HG03342 (cell line): ENCODE measurements around the gene CREM.
"Not testable (repeated sequence)": the region's sequence is repeated elsewhere in the genome, so short reads cannot be mapped to it uniquely, and the experiment has no call there.

ENCODE experiments used
- ATAC-seq: cut with Tn5 transposase; IDR thresholded peaks from one replicate; pipeline ENCODE4 v1.9.1; 2021; ENCODE audit warnings: mild to moderate bottlenecking, moderate library complexity; ENCODE audit not compliant: unreplicated experiment

The CREM gene

DNA sequence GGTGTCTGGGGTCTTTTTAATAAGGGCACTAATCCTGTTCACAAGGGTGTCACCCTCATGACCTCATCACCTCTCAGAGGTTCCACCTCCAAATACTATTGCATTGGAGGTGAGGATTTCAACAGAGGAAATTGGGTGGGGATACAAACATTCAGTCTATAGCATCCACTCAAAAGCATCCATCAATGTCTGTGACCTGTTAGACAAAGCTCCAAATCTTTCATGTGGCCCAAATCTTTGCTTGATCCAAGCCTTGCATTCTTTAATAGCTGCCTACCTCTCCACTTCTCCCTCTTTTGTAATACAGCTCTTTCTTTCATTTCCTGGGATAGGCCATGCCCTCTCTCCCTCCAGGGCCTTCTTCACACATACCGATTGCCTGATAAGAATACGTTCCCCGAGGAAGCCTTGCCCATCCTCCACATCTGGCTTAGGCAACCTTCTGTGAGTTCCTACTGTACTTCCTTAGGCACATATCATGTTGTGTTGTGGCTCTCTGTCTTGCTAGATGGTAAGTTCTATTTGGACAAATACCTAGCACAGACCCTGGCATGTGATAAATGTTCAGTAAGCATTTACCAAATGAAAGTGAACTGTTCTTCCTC, 66.1 kb downstream of the CREM start:
- ATAC-seq, result no peak

DNA sequence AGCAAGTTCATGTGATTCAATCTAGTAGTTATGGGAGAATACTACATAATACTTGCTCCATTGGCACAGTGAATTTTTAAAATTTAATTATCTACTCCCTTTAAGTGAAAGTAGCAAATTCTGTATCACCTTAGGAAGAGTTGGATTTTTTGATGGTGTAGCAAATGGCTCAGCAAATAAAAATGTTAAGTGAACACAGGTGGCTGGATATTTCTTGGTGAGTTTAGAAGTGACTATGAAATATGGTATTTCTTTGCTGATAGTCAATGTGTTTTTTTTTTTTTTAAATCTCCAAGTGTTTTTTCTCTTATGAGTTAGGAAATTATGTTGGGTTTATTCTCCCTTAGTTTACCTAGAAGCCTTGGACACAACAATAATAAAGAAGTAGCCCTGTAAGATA, 67.8 kb downstream of the CREM start:
- no peak for ATAC-seq

DNA sequence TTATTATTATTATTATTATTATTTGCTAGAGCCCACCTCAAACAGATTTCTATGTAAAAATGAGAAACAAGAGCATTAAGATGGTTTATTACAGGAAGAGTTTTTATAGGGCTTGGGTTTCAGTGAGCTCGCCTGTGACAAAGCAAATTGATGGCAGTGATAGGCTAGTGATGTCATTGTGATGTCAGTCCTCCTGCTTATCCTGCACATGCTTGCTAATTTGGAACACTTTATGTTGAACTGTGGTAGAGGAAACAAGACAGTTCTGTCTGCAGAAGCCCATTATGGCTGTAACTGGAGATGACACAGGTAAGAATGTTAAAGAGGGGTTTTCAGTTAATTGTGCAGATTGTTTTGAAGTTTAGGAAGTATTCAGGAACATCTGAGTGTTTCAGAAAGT, 68.3 kb downstream of the CREM start:
- no peak for ATAC-seq

DNA sequence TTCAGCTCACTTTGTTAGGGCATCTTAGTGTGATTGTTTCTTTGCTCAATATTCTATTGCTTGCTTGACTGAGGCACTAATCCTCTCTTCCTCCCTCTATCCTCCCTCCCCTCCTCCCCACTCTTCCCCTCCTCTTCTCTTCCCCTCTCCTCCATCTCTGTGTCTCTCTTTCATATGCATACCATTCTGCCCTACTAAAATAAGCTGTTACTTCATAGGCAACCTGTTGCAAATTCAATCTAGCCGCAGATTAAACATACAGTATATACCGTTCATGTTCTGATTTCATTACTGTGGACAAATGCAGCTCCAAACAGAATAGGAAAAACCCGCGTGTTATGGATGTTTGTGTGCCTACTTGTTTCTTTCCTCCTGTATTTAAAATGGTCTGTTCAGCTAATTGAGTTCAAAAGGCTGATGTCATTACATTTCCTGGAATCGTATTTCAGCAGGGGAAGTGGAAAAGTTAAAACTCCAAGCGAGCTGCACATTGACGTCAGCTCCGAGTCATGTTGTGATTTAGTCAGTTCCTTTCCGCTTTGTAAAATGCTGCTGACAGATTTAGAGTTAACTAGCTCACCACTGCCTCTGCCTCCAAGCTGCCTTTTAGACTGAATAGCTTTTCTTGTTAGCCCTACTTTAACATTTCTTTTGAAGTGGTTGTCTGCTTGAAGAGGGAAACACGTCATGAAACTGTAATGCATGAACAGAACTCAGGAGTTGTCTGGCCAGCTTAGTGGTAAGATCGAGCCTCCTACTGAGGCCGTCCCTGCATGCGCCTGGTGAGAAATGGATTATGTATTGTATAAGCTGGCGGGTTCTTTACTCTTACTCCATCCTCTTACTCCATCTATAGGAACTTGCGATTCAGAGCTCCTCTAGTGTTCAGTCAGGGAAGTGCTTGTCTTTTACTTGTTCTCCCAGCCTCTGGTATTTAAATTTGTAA, 69.0 kb downstream of the CREM start:
- peak; percentile 97 for ATAC-seq

DNA sequence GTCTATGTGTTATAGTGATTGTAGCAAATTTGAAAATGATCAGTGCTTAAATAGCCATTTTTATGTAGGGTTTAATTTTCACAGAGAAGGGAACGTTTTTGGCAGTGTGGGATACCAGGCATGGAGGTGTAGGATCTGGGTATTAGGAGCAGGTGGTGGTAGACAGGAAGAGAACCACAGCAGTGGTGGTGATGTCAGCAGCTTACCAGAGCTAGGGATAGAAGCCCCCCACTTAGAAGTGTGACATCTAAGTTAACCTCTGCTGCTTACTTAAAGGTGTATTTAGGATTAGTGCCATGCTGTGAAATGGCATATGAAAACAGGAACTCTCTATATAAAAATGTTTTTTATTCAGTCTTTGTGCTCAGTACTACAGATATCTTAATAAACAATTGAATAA, 73.8 kb downstream of the CREM start:
- no peak for ATAC-seq

DNA sequence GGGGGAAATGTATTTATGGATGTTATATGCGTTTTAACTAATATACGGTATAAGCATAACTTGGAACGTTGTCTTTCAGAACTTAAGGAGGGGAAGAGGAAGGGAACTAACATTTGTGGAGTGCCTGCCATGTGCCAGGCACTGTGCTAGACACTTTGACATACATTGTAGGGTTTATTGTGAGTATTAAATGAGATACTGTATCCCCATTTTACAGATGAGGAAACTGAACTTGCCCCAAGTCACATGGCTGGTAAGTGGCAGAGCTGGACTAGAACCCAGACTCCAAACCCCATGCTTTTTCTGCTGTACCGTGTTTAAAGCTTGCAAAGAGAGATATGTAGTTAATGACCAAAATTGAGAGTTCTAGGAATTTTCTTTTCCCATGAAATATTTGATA, 74.6 kb downstream of the CREM start:
- no peak for ATAC-seq

DNA sequence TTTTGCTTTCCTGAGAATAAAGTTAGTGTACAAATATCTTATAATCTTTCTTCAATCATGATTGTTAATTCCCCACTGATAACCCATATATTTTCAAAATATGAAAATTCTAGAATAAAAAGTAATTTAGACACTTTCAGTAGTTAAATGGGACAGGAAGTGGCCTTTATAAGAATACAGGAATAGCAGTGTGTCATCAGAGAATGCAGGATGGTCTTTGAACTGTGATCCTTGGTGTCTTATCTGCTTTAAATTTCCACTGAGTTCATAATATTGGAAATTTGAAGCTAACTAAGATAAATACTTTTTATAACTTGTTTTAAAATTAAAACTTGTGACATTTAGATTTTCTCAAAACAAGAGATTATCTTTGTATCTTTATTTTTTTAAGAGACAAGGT, 75.4 kb downstream of the CREM start:
- no peak for ATAC-seq

DNA sequence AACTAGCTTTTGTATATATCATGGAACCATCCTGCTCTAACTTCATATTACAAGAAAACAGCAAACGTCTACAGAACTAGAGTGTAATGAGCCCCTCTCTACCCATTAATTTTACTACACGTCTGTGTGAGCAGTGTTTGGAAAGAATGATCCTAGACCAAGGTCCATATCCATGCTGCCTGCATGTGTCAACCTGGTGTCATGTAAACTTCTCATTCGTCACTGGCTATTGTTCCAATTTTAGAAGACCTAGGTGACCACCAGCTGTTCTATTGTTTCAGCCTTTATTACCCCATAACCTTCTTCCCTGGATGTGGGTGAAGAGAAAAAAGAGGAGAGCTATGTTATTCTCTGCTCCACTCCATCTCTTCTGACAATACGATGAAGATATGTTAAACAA, 77.1 kb downstream of the CREM start:
- ATAC-seq, result no peak

DNA sequence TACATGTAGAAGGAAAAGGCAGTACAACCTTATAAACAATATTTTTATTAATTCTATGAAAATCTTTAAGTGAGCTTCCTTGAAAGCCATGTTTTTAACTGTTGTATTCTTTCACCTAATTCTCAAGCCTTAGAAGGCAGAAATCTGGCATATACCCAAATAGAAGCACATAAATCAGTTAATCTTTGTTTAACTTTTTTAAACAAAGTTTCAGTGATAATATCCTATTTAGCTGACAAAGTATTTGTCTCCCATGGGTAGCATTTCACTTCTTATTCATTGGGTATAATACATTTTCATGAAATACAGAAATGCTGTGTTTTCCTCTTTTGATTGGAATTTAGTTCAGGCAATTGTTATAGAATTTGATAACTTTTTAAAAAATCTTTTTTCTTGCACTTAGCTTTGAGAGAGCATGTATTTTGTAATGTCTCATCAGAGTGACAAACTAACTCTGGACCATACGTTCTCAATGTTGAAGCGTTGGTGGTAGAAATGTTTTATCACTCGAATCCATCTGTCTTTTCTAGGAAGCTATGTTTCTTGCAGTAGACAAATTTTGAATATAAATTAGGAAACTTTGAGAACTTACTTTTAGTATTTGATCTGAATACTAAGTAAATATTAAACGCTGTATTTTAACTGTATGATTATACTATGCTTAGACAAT, 78.1 kb downstream of the CREM start:
- no peak for ATAC-seq

DNA sequence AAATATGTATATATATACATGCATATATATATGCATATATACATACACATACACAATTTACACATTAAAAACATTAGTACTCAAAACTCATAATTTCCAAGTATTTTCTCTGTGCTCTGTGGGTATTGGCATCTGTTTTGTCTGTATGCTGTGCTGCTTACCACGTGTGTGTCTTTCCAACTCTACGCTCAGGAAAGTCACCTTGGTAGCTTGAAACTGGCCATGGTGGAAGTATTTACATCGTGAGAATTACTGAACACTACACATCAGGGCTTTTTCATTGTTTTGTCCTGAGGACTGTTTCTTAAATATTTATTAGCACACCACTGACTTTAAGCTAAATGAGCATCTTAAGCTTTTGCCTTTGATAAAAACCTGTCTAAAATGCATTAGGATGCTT, 79.6 kb downstream of the CREM start:
- ATAC-seq, result no peak

DNA sequence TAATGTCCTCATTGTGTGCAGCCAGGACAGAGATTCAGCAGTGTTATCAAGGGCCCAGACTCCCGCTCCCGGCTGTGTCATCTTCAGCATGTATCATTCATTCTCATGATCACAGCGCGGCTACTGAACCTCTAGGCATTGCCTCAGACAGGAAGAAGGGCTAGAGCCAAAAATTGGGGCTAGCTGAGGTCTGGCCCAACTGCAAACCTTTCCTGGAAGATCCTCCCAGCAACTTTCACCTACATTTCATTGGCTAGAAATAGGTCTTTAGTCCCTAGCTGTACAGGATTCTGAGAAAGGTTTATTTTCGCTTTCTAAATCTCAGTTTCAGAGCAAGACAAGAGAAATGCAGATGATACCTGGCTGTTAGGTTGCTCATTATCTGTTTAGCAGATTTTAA, 81.9 kb downstream of the CREM start:
- ATAC-seq, result peak; percentile 81

DNA sequence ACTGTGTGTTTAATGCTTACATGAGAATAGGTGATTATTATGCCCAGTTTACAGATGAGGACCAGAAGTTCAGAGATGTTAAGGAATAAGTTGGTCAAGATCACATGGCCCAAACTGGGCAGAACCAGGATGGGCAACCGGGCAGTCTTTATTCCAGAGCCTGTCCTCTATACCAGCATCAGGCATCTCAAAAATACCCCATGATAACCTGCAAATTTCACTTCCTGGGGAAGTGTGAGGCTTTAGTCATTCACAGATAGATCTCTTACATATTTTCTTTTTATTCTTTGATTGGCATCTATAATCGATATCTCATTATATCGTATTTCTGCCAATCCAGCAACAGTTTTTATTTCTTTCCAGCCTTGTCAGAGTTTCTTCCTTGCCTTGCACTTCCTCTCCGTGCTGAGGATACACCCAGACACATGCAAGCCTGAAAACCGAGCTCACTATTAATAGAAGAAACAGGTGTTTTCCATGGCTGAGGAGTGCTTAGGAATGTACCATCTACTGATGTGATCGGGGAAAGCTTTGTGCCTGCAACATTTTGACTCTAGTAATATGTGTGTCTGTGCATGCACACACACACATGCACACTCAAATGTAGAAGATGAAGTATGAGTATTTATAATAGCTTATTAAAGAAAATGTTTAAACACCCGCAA, 82.4 kb downstream of the CREM start:
- ATAC-seq, result peak; percentile 20

DNA sequence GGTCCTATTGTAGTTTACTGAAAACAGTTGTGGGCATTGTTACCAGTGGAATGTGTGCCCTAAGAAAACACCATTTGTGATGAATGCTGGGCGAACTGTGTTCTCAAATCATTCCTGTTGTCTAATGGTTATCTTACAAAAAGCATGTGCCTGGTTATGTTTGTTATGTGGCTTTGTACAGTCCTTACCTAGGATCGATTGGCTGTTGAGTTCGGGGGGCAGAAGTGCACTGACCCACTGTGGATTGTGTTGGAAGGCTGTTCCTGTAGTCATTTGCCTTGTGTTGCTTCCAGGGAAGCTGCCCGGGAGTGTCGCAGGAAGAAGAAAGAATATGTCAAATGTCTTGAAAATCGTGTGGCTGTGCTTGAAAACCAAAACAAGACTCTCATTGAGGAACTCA, 84.3 kb downstream of the CREM start:
- no peak for ATAC-seq

DNA sequence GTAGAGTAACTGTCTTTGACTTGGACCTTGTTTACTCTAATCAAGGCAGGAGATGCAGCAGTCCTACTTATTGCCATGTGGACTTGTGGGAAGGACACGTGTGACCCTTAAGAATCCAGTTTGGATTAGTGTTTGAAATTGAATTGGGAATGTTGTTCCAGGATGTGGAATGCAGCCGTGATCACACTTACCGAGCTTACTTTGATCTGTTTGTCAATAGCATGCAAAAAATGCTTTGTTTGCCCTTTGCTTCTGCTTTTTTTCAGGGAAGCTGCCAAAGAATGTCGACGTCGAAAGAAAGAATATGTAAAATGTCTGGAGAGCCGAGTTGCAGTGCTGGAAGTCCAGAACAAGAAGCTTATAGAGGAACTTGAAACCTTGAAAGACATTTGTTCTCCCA, 84.7 kb downstream of the CREM start:
- no peak for ATAC-seq

DNA sequence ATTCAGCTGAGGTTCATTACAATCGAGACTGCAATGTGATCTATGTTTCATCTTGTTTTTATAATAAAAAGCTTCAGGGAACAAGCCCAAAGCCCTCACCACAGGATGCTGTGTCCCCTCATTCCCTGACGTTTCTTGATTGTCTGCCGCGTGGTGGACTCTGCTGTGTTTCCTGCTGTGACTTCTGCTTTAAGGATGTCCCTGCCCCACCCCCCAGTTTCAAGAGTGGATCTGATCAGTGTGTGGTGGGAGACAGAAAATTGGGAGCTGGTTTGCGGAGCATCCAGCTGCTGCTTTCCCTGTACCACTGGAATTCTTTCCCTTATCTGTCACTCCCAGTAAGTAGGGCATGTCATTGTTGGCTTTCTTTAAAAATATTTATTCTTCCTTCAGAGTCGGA, 86.2 kb downstream of the CREM start:
- no peak for ATAC-seq

DNA sequence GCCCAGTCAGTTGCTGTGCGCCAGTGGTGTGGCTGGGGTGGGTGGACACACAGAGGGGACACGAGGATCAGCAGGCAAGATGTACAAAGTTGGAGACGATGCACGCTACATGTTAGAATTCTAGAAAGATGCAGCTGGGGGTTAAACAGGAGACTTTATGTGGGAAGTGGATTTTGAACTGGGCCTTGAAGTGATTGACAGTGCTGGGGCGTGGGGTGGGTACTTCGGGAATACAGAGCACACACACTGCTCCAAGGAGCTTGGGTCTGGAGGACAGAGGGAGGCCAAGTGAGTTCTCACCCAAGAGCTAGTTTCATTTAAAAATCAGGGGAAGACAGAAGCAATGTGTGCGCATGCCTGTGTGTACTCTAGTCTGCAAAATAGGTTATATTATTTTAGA, 87.1 kb downstream of the CREM start:
- no peak for ATAC-seq

DNA sequence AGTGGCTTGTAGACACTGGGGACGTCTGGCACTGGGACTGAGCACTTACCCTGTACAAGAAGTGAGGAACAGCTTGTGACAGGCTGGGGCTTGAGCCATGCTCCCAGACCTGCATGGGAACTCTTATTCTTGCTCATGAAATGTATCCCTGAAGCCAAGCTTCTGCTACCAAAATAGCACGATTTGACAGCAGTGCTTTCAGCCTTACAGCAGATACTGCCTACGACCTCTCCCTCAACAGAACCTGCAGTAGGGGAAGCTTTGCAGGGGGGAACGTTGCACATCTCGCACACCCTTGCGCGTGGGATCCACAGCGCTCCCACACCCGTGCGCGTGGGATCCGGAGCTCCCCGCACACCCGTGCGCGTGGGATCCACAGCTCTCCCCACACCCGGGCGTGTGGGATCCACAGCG, 88.0 kb downstream of the CREM start:
- ATAC-seq, result no peak

DNA sequence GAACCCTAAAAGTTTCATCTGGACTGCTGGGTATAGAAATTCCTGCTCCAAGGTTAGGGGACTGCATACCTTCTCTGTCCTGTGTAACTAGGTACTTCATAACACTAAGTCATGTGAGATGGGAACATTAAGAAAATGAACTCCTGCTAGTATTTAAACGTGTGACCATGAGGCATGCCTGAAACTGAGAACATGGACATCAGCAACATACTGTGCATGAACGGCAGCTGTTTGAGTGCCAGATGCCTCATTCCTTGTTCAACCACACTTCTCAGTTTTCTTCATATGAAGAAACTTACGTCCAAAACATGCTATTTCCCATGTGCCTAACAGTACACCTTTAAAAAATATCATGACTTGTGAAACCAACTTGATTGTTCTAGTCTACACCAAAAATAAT, 88.5 kb downstream of the CREM start:
- no peak for ATAC-seq

DNA sequence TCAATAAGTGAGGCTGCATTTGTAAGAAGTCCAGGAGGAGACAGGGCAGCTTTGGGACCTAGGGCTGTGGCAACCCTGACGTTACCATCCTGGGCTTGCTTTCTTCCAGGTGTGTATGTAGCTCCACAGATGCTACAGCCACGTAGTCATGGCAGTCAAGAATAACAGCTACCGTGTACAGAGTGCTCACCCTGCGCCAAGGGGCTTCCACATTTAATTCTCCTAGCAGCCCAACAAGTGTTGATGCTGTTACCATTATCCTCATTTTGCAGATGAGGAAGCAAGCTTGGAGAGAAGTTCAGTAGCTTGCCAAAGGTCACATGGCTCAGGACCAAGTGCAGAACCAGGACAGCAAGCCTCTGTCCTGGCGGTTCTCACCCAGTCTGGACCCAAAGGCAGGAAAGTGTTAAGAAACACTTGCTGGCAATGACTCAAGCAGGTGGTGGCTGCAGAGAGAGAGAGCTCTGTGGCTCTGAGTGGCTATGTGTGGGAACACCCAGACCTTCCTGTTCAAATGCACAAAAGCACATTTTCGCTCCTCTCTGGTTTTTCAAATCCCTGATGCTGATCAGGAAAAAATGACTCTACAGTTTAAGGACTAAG, 89.8 kb downstream of the CREM start:
- no peak for ATAC-seq

DNA sequence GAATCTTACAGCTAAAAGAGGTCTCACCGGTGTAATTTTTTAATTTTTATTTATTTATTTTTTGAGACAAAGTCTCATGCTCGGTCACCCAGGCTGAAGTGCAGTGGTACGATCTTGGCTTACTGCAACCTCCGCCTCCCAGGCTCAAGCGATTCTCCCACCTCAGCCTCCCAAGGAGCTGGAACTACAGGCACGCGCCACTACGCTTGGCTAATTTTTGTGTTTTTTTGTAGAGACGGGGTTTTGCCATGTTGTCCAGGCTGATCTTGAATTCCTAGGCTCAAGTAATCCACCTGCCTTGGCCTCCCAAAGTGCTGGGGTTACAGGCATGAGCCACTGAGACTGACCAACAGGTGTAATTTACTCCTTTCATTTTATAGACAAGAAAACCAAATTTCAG, 90.3 kb downstream of the CREM start:
- ATAC-seq, result not testable (repeated sequence)

DNA sequence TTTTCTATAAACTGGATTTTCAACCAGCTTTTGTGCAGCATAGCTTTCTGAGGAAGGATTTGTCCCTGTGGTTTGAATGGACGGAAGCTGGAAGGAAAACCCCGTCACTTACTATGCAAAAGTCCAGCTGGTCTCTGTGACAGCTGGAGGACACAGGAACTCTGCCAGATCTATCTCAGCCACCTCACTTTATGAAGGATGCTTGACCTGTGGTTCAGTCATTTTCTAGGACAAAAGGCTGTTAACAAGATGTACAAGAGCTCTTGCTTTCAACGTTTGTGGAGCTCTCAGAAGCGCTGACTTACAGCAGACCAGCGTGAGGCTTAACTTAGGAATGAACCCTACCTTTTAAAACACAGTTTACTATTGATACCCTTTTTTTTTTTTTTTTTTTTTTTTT, 90.8 kb downstream of the CREM start:
- no peak for ATAC-seq
